ENCODE data around the gene PACRG. TPM values are rescaled to one million over a fixed set of nuclear protein-coding genes. Genes with fewer than 3 reads are reported as not detected.

Gene PACRG
- total RNA-seq, 1 experiment from 2014 or later = 0.26 TPM

GRCh38 chr6:163282672-163283071, 554.9 kb downstream of the PACRG start:
- Histone ChIP-seq H4K5ac (ENCODE audit: insufficient read length, low read depth, low read length) (no peak overlapping the region), H3K56ac (ENCODE audit: insufficient read length, low read depth, low read length) (no peak overlapping the region), H3K9me3 (ENCODE audit: control insufficient read depth, low read depth, low read length) (no peaks in the 10 kb centered on the region), H4K8ac (replicated peaks; ENCODE audit: insufficient read length, low read depth, low read length) (no peak overlapping the region), H3T11ph (ENCODE audit: low read length) (no peak overlapping the region), H2BK5ac (ENCODE audit: insufficient read length, low read length) (no peak overlapping the region), H3K14ac (ENCODE audit: insufficient read depth, low read length) (no peak overlapping the region), H3K79me2 (ENCODE audit: insufficient read depth, low read length) (no peaks in the 10 kb centered on the region), H2AK5ac (ENCODE audit: insufficient read length, low read length) (no peak overlapping the region), H2BK120ac (ENCODE audit: low read depth, low read length, poor library complexity, severe bottlenecking) (no peak overlapping the region), H3K79me1 (ENCODE audit: insufficient read depth, low read depth, low read length, poor library complexity, severe bottlenecking) (no peaks in the 10 kb centered on the region), H3K27me3 (ENCODE audit: insufficient read depth, low read length) (no peaks in the 10 kb centered on the region), H3K4ac (ENCODE audit: low read depth, low read length) (no peak overlapping the region), H2BK12ac (ENCODE audit: insufficient read length, low read depth, low read length) (no peak overlapping the region), H3K4me1 (ENCODE audit: insufficient read depth, low read length) (no peaks in the 10 kb centered on the region), H3K9ac (ENCODE audit: extremely low read depth, insufficient read length, low read length) (no peak overlapping the region), H3K23ac (ENCODE audit: insufficient read length, low read depth, low read length) (no peak overlapping the region), H2AFZ (ENCODE audit: low read length) (no peak overlapping the region), H4K91ac (ENCODE audit: insufficient read length, low read depth, low read length) (no peak overlapping the region), H4K20me1 (ENCODE audit: control insufficient read depth, insufficient read depth, insufficient read length) (no peaks in the 10 kb centered on the region), H3K23me2 (ENCODE audit: insufficient read length, low read depth, low read length, poor library complexity, severe bottlenecking) (no peaks in the 10 kb centered on the region), H2BK15ac (ENCODE audit: low read depth, low read length) (no peak overlapping the region), H3K27ac (ENCODE audit: insufficient read length, low read depth, low read length) (no peak overlapping the region), H3K4me2 (ENCODE audit: insufficient read depth, insufficient read length, low read length) (no peak overlapping the region), H3K18ac (ENCODE audit: insufficient read length, low read depth, low read length) (no peak overlapping the region), H2BK20ac (ENCODE audit: low read depth, low read length, poor library complexity, severe bottlenecking) (no peak overlapping the region)
- H3K4me1 Mint-ChIP-seq = no peaks in the 10 kb centered on the region
- 0 out of 2 replicates have a peak, but pooled peaks cover 2% of the 10 kb centered on the region for H3K27me3 Mint-ChIP-seq (ENCODE audit: low read depth)
- no peak overlapping the region for H3K27ac Mint-ChIP-seq
- no peaks in the 10 kb centered on the region for H3K36me3 Mint-ChIP-seq (ENCODE audit: insufficient read depth in 1 of 3, low read depth in 3 of 3)
- H3K9me3 Mint-ChIP-seq = no peaks in the 10 kb centered on the region
- DNase-seq = no peak
- no peak overlapping the region for H3K4me3 Mint-ChIP-seq
- TF ChIP-seq CTCF (conservative IDR thresholded peaks at IDR 0.05) = no peak
